HEK293T (cell line): ENCODE data around the gene RPLP2.

Experiments used
- ARNT ChIP-seq: fragments of 450-650 bp; IDR thresholded peaks from 2 replicates; pipeline ENCODE4 v1.6.1; 2017; ENCODE audit warnings: mild to moderate bottlenecking
- BHLHE40 ChIP-seq: fragments of 450-650 bp; IDR thresholded peaks from 2 replicates; pipeline ENCODE4 v1.6.1; 2016; ENCODE audit warnings: mild to moderate bottlenecking, moderate library complexity, borderline replicate concordance
- ELF4 ChIP-seq: fragments of 450-650 bp; IDR thresholded peaks from 2 replicates; pipeline ENCODE4 v1.6.1; 2017; ENCODE audit warnings: antibody characterized with exemption
- FOXA1 ChIP-seq: fragments of 450-650 bp; IDR thresholded peaks from 2 replicates; pipeline ENCODE4 v1.6.1; 2016; ENCODE audit warnings: mild to moderate bottlenecking
- FOXK2 ChIP-seq: fragments of 450-650 bp; IDR thresholded peaks from 2 replicates; pipeline ENCODE4 v1.6.1; 2016; ENCODE audit warnings: mild to moderate bottlenecking
- FOXM1 ChIP-seq: fragments of 450-650 bp; IDR thresholded peaks from 2 replicates; pipeline ENCODE4 v1.6.1; 2017; ENCODE audit warnings: mild to moderate bottlenecking, borderline replicate concordance
- HDGF ChIP-seq: fragments of 450-650 bp; IDR thresholded peaks from 2 replicates; pipeline ENCODE4 v1.6.1; 2017; ENCODE audit warnings: antibody characterized with exemption, borderline replicate concordance
- L3MBTL2 ChIP-seq: fragments of 450-650 bp; conservative IDR thresholded peaks from 2 replicates; pipeline ENCODE4 v1.6.1; 2016; ENCODE audit warnings: mild to moderate bottlenecking
- NFRKB ChIP-seq: fragments of 450-650 bp; IDR thresholded peaks from 2 replicates; pipeline ENCODE4 v1.6.1; 2016; ENCODE audit warnings: mild to moderate bottlenecking, moderate library complexity
- SP1 ChIP-seq: fragments of 450-650 bp; IDR thresholded peaks from 2 replicates; pipeline ENCODE4 v1.6.1; 2017
- SUZ12 ChIP-seq: fragments of 450-650 bp; IDR thresholded peaks from 2 replicates; pipeline ENCODE4 v1.6.1; 2016; ENCODE audit warnings: mild to moderate bottlenecking
- TARDBP ChIP-seq: fragments of 450-650 bp; IDR thresholded peaks from 2 replicates; pipeline ENCODE4 v1.6.1; 2016
- ZNF384 ChIP-seq: fragments of 450-650 bp; IDR thresholded peaks from 2 replicates; pipeline ENCODE4 v1.6.1; 2016
- TF ChIP-seq, protein P1 (sequence below): fragments of 450-650 bp; IDR thresholded peaks from 2 replicates; pipeline ENCODE4 v1.6.1; 2016

DNA sequence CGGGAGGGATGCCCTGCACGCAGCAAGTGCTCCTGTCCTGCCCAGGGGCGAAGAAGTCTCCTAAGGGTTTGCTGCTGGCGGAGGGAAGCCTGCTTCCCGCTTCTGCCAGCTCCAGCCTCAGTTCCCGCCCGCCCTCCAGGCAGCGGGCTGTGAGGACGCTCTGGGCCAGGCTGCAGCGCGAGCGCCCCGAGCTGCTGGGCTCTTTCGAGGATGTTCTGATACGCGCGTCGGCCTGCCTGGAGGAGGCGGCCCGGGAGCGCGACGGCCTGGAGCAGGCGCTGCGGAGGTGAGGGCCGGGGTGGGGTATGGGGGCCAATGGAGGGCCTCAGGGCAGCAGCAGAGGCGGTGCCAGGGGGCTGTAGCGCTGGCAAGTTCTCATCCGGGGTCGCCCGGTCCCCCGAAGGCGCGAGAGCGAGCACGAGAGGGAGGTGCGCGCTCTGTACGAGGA, 20.1 kb downstream of the RPLP2 start:
- TF ChIP-seq HDGF (no peak), L3MBTL2 (no peak), ARNT (no peak), FOXM1 (no peak), FOXK2 (no peak), BHLHE40 (no peak), TARDBP (no peak), SUZ12 (no peak), ZNF384 (no peak), ELF4 (no peak), FOXA1 (no peak), SP1 (no peak), NFRKB (no peak)
- TF ChIP-seq, protein P1, sequence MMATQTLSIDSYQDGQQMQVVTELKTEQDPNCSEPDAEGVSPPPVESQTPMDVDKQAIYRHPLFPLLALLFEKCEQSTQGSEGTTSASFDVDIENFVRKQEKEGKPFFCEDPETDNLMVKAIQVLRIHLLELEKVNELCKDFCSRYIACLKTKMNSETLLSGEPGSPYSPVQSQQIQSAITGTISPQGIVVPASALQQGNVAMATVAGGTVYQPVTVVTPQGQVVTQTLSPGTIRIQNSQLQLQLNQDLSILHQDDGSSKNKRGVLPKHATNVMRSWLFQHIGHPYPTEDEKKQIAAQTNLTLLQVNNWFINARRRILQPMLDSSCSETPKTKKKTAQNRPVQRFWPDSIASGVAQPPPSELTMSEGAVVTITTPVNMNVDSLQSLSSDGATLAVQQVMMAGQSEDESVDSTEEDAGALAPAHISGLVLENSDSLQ, result no peak
